Spleen (tissue), 11 donors: ENCODE data around the gene HADHB. TPM values are rescaled to one million over a fixed set of nuclear protein-coding genes. Genes with fewer than 3 reads are reported as not detected.
"Not testable (repeated sequence)": the region's sequence is repeated elsewhere in the genome, so short reads cannot be mapped to it uniquely, and the experiment has no call there.

ENCODE experiments used
- DNase-seq: peaks from one replicate; pipeline ENCODE4 v3.0.0-alpha.2; 2020
- H3K27ac ChIP-seq, 8 donors: fragments of 200-600 bp; sonication (generic) in 7 of 8; 1 replicate in 4 of 8; 2 replicates in 4 of 8; pipeline versions ENCODE4 v1.5.0 to v1.8.0; 2016 to 2021; ENCODE audit warnings: inconsistent platforms in 4 of 8, mild to moderate bottlenecking in 4 of 8, moderate library complexity in 1 of 8
- H3K27me3 ChIP-seq, 7 donors: fragments of 200-600 bp; sonication (generic) in 6 of 7; replicated peaks in 1 of 7; 1 replicate in 4 of 7; 2 replicates in 3 of 7; pipeline versions ENCODE4 v1.5.0 to v1.8.0; 2016 to 2021; ENCODE audit warnings: inconsistent platforms in 3 of 7, mild to moderate bottlenecking in 1 of 7
- H3K36me3 ChIP-seq, 6 donors: fragments of 200-600 bp; sonication (generic) in 5 of 6; 1 replicate in 4 of 6; 2 replicates in 2 of 6; pipeline versions ENCODE4 v1.5.0 to v1.8.0; 2016 to 2021; ENCODE audit warnings: inconsistent platforms in 2 of 6
- H3K4me1 ChIP-seq, 6 donors: fragments of 200-600 bp; sonication (generic) in 5 of 6; 1 replicate in 3 of 6; 2 replicates in 3 of 6; pipeline versions ENCODE4 v1.5.0 to v1.8.0; 2016 to 2021; ENCODE audit warnings: inconsistent platforms in 3 of 6
- H3K4me3 ChIP-seq, 8 donors: fragments of 200-600 bp; sonication (generic) in 7 of 8; 1 replicate in 4 of 8; 2 replicates in 4 of 8; pipeline versions ENCODE4 v1.5.0 to v1.8.0; 2016 to 2021; ENCODE audit warnings: inconsistent platforms in 4 of 8, mild to moderate bottlenecking in 4 of 8, moderate library complexity in 2 of 8
- H3K9me3 ChIP-seq, 8 donors: fragments of 200-600 bp; sonication (generic) in 7 of 8; 1 replicate in 4 of 8; 2 replicates in 4 of 8; pipeline versions ENCODE4 v1.5.0 to v1.8.0; 2016 to 2021; ENCODE audit warnings: inconsistent platforms in 4 of 8
- POLR2A ChIP-seq, 3 donors: fragments of 450-650 bp; IDR thresholded peaks; one replicate each; pipeline ENCODE4 v1.5.1; 2017; ENCODE audit warnings: antibody characterized with exemption in 3 of 3, mild to moderate bottlenecking in 1 of 3
- POLR2AphosphoS5 ChIP-seq, 3 donors: sonication (generic); formaldehyde crosslinking; IDR thresholded peaks; one replicate each; pipeline ENCODE4 v1.5.1; 2017; ENCODE audit warnings: antibody characterized with exemption in 3 of 3
- WGBS, 5 donors: extraction: QIAGEN DNeasy Blood & Tissue Kit in 3 of 5; methylation state at CpG; one replicate each; pipeline versions ENCODE4 v1.1.5 to v1.1.7; 2013 to 2018; 5-methylcytosine and 5-hydroxymethylcytosine counted together
- intact Hi-C: fragments of 100-400 bp; cut with DNase I; formaldehyde crosslinking; loops from one replicate; pipeline ENCODE4 v1.15.0; 2023; ENCODE audit warnings: low total_unique reads
- polyA plus RNA-seq, 3 donors: library from polyadenylated mRNA; stranded (reverse); fragments of 200-250 nt; gene quantifications; one replicate each; pipeline ENCODE4 v1.2.1, GENCODE V29; 2013
- total RNA-seq, 7 donors: library from RNA; depleted of rRNA in 3 of 7; stranded (reverse); fragments of >200 nt in 3 of 7; fragmentation: NEBNext Ultra II Directional in 4 of 7; extraction: Animal tissue kit (Norgen Biotek cat#: 25700) in 4 of 7; gene quantifications; one replicate each; pipeline versions ENCODE4 v1.1.0 to v1.2.1, GENCODE V29; 2016 to 2021
- TF ChIP-seq, protein P1 (sequence below), 11 experiments: fragments of 200-600 bp in 7 of 11; fragments of 450-650 bp in 4 of 11; sonication (generic) in 4 of 11; IDR thresholded peaks in 8 of 11; conservative IDR thresholded peaks in 3 of 11; 1 replicate in 7 of 11; 2 replicates in 4 of 11; pipeline versions ENCODE4 v1.4.0 to v1.8.0; 2016 to 2021; ENCODE audit warnings: antibody characterized with exemption in 11 of 11, inconsistent platforms in 4 of 11, mild to moderate bottlenecking in 1 of 11
- donor health status: healthy with polysubstance abuse.
- donor health status: DM: no; HTN: no; CAD: no; lungs with moderate emphysema.
- donor health status: DM: no; HTN: no; CAD: no.
- donor health status: Bipolar disorder and iron deficiency.
- donor health status: healthy.
- donor health status: DM: no; HTN: no; CAD: no.
- donor health status: DM: yes; HTN: yes; CAD: no.

The HADHB gene
- total and polyA plus RNA-seq, 10 donors = 54.0 to 165 (median 108) TPM

DNA sequence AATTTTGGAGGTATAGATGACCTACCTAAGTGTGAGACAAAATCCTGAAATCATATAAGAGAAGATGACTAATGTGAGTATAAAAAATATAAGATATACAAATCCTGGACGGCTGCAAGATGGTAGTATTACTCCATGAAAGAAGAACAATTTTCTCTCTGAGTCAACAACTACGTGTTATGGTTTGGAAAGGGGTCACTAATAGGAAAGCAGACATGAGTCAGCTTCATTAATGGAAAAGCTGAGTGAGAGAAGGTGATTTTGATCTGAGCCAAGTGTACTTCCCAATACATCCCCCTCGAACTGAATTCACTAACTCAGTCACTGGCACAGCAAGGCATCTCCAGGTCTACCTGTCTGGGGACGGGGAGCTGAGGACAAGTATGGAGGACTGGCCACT, 81.1 kb downstream of the HADHB start:
- H3K27me3 ChIP-seq = no peaks in the 10 kb centered on the region
- H3K36me3 ChIP-seq = no peaks in the 10 kb centered on the region
- no peak overlapping the region for H3K4me3 ChIP-seq
- TF ChIP-seq POLR2A (IDR thresholded peaks at IDR 0.05) (no peak), POLR2AphosphoS5 (IDR thresholded peaks at IDR 0.05) (no peak)
- TF ChIP-seq, protein P1, sequence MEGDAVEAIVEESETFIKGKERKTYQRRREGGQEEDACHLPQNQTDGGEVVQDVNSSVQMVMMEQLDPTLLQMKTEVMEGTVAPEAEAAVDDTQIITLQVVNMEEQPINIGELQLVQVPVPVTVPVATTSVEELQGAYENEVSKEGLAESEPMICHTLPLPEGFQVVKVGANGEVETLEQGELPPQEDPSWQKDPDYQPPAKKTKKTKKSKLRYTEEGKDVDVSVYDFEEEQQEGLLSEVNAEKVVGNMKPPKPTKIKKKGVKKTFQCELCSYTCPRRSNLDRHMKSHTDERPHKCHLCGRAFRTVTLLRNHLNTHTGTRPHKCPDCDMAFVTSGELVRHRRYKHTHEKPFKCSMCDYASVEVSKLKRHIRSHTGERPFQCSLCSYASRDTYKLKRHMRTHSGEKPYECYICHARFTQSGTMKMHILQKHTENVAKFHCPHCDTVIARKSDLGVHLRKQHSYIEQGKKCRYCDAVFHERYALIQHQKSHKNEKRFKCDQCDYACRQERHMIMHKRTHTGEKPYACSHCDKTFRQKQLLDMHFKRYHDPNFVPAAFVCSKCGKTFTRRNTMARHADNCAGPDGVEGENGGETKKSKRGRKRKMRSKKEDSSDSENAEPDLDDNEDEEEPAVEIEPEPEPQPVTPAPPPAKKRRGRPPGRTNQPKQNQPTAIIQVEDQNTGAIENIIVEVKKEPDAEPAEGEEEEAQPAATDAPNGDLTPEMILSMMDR (IDR thresholded peaks at IDR 0.05 in 8 of 11, conservative IDR thresholded peaks at IDR 0.05 in 3 of 11) = no peak
- no peaks in the 10 kb centered on the region for H3K9me3 ChIP-seq
- H3K27ac ChIP-seq = no peak overlapping the region
- no peak for DNase-seq
- WGBS, 5 donors = 64 to 74% (median 72%) methylated on average over 4 of the region's 4 CpGs
- intact Hi-C loops = no loop called here
- H3K4me1 ChIP-seq = peaks cover 0 to 15% (median 6%) of the 10 kb centered on the region in 6 donors

DNA sequence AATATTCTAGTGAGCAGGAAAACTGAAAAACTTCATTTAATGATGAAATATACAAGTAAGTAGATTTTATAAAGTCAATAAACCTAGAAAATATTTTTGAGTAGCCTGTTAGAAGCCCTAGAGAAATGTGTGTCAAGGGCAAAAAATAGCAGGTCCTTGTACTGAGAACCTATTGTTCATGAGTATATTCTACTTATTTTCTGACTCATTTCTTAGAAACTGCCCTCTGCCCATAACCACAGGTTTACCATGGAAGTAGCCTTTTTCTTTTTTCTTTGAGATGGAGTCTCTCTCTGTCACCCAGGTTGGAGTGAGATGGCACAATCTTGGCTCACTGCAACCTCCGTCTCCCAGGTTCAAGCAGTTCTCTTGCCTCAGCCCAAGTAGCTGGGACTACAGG, 81.8 kb downstream of the HADHB start:
- WGBS, 5 donors = 65 to 85% (median 73%) methylated on average over 1 of the region's 1 CpG

DNA sequence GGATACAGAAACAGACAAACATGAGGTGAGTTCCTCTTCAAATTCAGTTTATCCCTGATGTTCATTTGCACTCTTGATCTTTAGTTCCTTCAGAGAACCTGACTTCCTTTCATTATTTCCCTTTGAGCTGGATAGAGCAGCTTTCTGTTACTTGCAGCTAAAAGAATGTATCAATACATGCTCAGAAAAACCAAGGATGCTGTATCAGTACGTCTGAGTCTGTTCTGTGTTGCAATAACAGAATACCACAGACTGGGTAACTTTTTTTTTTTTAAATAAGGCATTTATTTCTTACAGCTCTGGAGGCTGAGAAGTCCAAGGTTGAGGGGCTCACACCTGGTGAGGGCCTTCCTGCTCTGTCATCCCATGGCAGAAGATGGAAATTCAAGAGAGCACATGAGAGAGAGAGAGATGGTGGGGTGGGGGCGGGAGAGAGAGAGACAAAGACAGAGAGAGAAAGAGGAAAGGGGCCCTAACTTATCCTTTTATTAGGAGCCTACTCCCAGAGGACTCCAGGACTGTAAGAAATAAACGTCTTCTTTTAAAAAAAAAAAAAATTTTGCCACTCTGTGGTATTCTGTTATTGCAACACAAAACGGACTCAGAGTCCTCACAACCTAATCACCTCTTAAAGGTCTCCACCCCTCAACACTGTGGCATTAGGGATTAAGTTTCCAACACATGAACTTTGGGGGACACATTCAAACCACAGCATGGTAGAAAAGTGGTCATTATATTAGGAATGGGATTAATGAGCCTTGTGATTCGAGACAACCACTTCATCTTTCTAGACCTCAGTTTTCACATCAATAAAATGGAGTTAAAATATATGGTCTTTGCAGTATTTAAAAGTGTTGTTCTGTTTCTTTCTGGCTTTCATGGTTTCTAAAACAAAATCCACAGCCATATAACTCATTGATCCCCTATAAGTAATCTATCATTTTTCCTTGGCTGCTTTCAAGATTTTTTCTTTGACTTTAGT, 82.8 kb downstream of the HADHB start:
- H3K4me1 ChIP-seq = peaks cover 0 to 15% (median 6%) of the 10 kb centered on the region in 6 donors
- WGBS, 5 donors = 41 to 51% (median 45%) methylated on average over 5 of the region's 5 CpGs
- H3K27me3 ChIP-seq = no peaks in the 10 kb centered on the region
- intact Hi-C loops = no loop called here
- H3K27ac ChIP-seq = no peak overlapping the region
- H3K36me3 ChIP-seq = no peaks in the 10 kb centered on the region
- DNase-seq = no peak
- H3K9me3 ChIP-seq = no peaks in the 10 kb centered on the region
- TF ChIP-seq, protein P1 (IDR thresholded peaks at IDR 0.05 in 8 of 11, conservative IDR thresholded peaks at IDR 0.05 in 3 of 11) = no peak
- H3K4me3 ChIP-seq = no peak overlapping the region

More for the DNA sequence above, 81.8 kb downstream of the HADHB start:
- Histone ChIP-seq H3K9me3 (no peaks in the 10 kb centered on the region), H3K4me1 (peaks cover 0 to 15% (median 6%) of the 10 kb centered on the region in 6 donors), H3K27me3 (no peaks in the 10 kb centered on the region), H3K4me3 (no peak overlapping the region), H3K36me3 (no peaks in the 10 kb centered on the region), H3K27ac (no peak overlapping the region)
- intact Hi-C loops = no loop called here
- DNase-seq = no peak
- TF ChIP-seq POLR2AphosphoS5 (IDR thresholded peaks at IDR 0.05) (no peak), POLR2A (IDR thresholded peaks at IDR 0.05) (no peak)
- TF ChIP-seq, protein P1 (IDR thresholded peaks at IDR 0.05 in 8 of 11, conservative IDR thresholded peaks at IDR 0.05 in 3 of 11) = no peak

DNA sequence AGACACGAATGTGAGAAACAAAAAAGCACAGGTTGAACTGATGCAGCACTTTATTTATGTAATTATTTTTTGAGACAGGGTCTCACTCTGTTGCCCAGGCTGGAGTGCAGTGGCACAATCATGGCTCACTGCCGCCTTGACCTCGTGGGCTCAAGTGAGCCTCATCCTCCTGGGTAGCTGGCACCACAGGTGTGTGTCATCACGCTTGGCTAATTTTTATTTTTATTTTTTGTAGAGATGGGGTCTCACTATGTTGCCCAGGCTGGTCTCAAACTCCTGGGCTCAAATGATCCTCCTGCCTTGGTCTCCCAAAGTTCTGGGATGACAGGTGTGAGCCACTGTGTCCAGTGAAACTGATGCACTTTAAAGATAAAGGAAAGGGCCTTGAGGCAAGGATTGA, 84.3 kb downstream of the HADHB start:
- H3K27ac ChIP-seq, H3K4me3 ChIP-seq, H3K27me3 ChIP-seq, H3K36me3 ChIP-seq, intact Hi-C loops, DNase-seq, H3K9me3 ChIP-seq: not testable (repeated sequence)
- peaks cover 0 to 15% (median 6%) of the 10 kb centered on the region in 6 donors for H3K4me1 ChIP-seq
- WGBS, 5 donors = 91 to 97% (median 94%) methylated on average over 4 of the region's 4 CpGs
